ENCODE measurements around the gene SGO2.
"Not testable (repeated sequence)": the region's sequence is repeated elsewhere in the genome, so short reads cannot be mapped to it uniquely, and the experiment has no call there.

The SGO2 gene

DNA sequence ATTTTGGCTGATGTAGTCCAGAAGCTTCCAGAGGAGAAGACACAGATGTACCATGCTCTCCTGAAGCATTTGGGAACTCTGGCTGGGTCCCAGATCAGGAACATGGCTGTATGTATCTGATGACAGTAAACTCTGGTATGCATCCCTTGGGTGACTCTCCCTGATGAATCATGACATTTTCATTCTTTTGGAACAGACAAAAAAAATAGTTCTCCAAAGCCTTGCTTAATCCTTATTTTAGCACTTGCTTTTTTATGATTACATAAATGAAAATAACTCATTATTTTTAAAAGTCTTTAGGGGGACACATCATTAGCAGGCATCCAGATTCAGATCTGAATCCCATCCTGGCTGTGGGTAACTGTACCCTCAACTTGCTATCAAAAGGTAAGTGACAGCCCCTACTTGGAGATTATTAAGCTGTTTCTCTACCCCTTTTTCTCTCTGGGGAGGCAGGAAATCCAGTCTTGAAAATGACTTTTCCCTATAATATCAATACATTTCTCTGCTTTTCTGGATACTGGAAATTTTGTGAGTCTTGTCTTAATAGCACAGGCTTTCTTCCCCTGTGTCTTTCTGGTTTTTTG, 83.1 kb downstream of the SGO2 start:
- Histone ChIP-seq H3K27me3 (no peaks in the 10 kb centered on the region), H3K9me3 (no peaks in the 10 kb centered on the region), H3K4me3 (ENCODE audit: low read depth, low read length) (no peak overlapping the region), H3K36me3 (no peaks in the 10 kb centered on the region), H3K4me1 (no peaks in the 10 kb centered on the region)
- DNase-seq, result no peak
- TF ChIP-seq, protein P1, sequence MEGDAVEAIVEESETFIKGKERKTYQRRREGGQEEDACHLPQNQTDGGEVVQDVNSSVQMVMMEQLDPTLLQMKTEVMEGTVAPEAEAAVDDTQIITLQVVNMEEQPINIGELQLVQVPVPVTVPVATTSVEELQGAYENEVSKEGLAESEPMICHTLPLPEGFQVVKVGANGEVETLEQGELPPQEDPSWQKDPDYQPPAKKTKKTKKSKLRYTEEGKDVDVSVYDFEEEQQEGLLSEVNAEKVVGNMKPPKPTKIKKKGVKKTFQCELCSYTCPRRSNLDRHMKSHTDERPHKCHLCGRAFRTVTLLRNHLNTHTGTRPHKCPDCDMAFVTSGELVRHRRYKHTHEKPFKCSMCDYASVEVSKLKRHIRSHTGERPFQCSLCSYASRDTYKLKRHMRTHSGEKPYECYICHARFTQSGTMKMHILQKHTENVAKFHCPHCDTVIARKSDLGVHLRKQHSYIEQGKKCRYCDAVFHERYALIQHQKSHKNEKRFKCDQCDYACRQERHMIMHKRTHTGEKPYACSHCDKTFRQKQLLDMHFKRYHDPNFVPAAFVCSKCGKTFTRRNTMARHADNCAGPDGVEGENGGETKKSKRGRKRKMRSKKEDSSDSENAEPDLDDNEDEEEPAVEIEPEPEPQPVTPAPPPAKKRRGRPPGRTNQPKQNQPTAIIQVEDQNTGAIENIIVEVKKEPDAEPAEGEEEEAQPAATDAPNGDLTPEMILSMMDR (IDR thresholded peaks at IDR 0.05; ENCODE audit: low read depth, low read length), result no peak

DNA sequence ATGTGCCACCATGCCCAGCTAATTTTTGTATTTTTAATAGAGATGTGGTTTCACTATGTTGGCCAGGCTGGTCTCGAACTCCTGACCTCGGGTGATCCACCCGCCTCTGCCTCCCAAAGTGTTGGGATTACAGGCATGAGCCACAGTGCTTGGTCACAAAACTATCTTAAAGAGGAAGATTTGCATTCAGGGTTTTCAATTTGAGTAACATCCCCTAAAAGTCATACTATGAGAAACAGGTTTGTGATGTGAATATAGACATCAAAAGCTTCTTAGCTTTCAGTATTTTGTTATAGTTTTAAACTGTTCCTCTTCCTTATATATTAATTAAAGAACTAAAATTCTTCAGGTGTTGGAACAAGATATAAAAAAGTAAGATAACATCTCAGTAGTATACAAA, 84.2 kb downstream of the SGO2 start:
- not testable (repeated sequence) for DNase-seq; H3K4me3 ChIP-seq (ENCODE audit: low read depth, low read length); H3K4me1 ChIP-seq; H3K9me3 ChIP-seq; H3K27me3 ChIP-seq; H3K36me3 ChIP-seq

DNA sequence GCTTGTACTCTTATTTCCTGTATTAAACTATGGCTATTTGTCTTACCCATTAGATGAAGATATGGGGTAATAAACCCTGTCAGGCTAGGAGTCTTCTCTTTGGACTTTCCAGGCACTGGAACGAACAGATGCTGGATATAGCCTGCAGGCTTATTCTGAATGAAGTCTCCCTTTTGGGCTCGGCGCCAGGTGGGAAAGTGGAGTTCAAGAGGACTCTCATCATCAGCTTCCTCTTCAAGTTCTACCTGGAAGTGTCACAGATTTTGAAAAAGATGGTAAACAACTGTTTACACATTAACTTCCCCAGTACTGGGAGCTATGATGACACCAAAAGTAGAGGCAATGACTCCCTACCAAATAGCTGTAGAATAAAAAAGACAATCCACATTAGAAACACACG, 87.7 kb downstream of the SGO2 start:
- H3K4me1 ChIP-seq, result no peaks in the 10 kb centered on the region
- DNase-seq, result peak; percentile 69
- no peaks in the 10 kb centered on the region for H3K9me3 ChIP-seq
- TF ChIP-seq, protein P1 (IDR thresholded peaks at IDR 0.05; ENCODE audit: low read depth, low read length), result no peak
- H3K4me3 ChIP-seq (ENCODE audit: low read depth, low read length), result no peak overlapping the region
- H3K36me3 ChIP-seq, result no peaks in the 10 kb centered on the region
- H3K27me3 ChIP-seq, result no peaks in the 10 kb centered on the region

DNA sequence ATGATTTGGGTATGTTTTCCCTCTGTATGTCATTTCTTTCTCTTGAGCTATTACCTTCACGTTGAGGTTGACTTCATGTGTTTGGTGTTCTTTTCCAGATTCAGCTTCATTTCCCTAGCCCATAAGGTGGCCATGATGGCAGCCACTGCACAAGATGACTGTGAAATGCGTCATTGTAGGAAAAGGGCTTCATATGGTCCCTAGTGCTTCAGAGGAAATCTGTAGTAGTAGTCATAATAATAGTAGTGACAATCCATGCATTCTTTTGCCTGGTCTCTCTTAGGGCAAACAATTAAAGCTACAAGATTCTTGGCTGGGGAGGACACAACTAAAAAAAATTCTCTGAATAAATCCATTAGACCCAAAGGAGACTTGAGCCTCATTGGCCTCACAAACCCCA, 88.2 kb downstream of the SGO2 start:
- H3K36me3 ChIP-seq, result no peaks in the 10 kb centered on the region
- H3K27me3 ChIP-seq, result no peaks in the 10 kb centered on the region
- H3K4me3 ChIP-seq (ENCODE audit: low read depth, low read length), result no peak overlapping the region
- DNase-seq, result no peak
- H3K9me3 ChIP-seq, result no peaks in the 10 kb centered on the region
- H3K4me1 ChIP-seq, result no peaks in the 10 kb centered on the region; the same call in 1 of the 2 replicates
- TF ChIP-seq, protein P1 (IDR thresholded peaks at IDR 0.05; ENCODE audit: low read depth, low read length), result no peak

DNA sequence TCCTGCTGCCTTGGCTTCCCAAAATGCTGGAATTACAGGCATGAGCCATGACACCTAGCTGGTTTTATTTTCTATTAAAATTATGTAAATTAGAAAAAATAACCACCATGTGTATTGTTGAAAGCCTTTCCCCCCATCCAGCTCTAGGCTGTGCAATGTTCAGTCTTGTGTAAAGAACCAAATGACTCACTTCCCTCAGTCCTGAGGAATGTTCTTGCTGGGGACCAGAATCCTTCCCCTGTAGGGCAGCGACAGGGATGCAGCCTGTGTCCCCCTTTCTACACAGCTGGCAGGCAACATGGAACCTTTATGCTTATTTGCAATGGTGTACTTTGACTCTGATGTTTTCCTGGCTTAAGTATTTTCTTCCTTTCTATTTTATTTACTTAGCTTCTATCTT, 89.2 kb downstream of the SGO2 start:
- H3K27me3 ChIP-seq, result no peaks in the 10 kb centered on the region
- H3K4me1 ChIP-seq, result no peaks in the 10 kb centered on the region; the same call in 1 of the 2 replicates
- TF ChIP-seq, protein P1 (IDR thresholded peaks at IDR 0.05; ENCODE audit: low read depth, low read length), result no peak
- no peaks in the 10 kb centered on the region for H3K36me3 ChIP-seq
- H3K9me3 ChIP-seq, result no peaks in the 10 kb centered on the region
- no peak for DNase-seq
- no peak overlapping the region for H3K4me3 ChIP-seq (ENCODE audit: low read depth, low read length)

DNA sequence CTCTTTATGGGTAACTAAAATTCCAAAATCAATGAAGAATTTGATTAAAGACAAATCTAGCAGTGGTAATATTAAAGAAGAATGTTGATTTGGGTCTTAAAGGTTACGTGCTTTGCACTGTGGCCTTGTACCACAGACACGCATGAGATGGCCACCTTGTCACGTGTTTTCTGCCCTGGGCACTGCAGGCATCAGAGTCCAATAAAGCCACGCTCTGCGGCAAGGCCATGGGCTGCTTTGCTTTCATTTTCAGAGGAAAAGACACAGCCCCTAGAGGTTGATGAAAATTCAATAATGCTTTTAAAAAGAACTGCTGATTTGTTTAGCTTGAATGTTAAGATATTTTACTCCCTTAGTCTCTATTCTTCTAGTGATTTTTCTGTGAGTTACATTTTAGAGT, 90.2 kb downstream of the SGO2 start:
- H3K4me1 ChIP-seq, result no peaks in the 10 kb centered on the region; the same call in 1 of the 2 replicates
- DNase-seq, result no peak
- H3K9me3 ChIP-seq, result no peaks in the 10 kb centered on the region
- TF ChIP-seq, protein P1 (IDR thresholded peaks at IDR 0.05; ENCODE audit: low read depth, low read length), result no peak
- H3K4me3 ChIP-seq (ENCODE audit: low read depth, low read length), result no peak overlapping the region
- H3K36me3 ChIP-seq, result no peaks in the 10 kb centered on the region
- no peaks in the 10 kb centered on the region for H3K27me3 ChIP-seq

DNA sequence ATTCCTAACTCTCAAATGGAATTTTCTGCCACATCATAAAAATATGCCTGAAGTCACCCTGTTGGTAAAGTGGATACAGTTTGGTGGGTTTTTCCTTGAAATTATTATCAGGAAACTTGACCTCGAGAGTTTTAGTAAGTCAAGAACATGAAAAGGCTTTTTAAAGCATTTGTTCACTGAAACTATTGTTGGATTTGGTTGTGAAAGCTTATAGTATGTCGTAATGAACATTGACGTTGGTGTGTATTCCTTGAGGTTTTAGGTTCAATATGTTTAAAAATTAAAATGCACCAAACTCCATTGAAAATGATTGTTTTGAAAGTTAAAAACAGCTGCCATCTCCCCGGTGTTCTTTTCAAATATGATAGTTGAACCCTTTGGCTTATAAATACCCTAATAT, 90.6 kb downstream of the SGO2 start:
- TF ChIP-seq, protein P1 (IDR thresholded peaks at IDR 0.05; ENCODE audit: low read depth, low read length), result no peak
- H3K36me3 ChIP-seq, result no peaks in the 10 kb centered on the region
- H3K4me1 ChIP-seq, result no peaks in the 10 kb centered on the region; the same call in 1 of the 2 replicates
- H3K9me3 ChIP-seq, result no peaks in the 10 kb centered on the region
- no peak for DNase-seq
- no peak overlapping the region for H3K4me3 ChIP-seq (ENCODE audit: low read depth, low read length)
- no peaks in the 10 kb centered on the region for H3K27me3 ChIP-seq

Measured in BE2C (cell line).